AG20443 (cell line): ENCODE measurements around the gene GPNMB.

Source experiments
- DNase-seq: peaks from one replicate; pipeline ENCODE4 v3.0.0; 2012; ENCODE audit warnings: low spot score, mixed read lengths

GPNMB gene

GRCh38 chr7:23230641-23231101 lies 15.9 kb upstream of the GPNMB start:
- DNase-seq: no peak

GRCh38 chr7:23232966-23233365 lies 13.6 kb upstream of the GPNMB start:
- DNase-seq: no peak

- no peak for DNase-seq
These were observed 11.8 kb upstream of the GPNMB start for GRCh38 chr7:23234569-23235296.

- no peak for DNase-seq
These were observed 10.8 kb upstream of the GPNMB start for GRCh38 chr7:23235813-23236221.

GRCh38 chr7:23237000-23237399 lies 9.6 kb upstream of the GPNMB start:
- DNase-seq: no peak

GRCh38 chr7:23238983-23239652 lies 7.5 kb upstream of the GPNMB start:
- DNase-seq: peak; percentile 14

DNA sequence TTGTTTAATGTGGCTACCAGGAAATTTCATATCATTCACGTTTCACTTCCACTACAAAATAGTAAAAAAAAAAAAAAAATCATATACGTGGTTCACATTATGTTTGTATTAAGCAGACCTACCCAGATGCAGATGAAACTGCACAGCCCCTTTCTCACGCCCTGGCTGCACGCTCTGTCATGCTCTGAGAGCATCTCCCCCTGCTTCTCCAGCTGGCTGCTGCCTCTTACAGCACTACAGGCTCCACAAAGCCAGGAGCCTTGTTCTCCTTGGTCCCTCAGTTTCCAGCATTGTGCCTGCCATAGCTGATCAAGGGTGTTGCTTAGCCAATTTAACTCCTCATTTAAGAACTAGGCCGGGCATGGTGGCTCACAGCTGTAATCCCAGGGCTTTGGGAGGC lies 6.9 kb upstream of the GPNMB start:
- no peak for DNase-seq

GRCh38 chr7:23242321-23242720 lies 4.3 kb upstream of the GPNMB start:
- no peak for DNase-seq

GRCh38 chr7:23242935-23243334 lies 3.6 kb upstream of the GPNMB start:
- no peak for DNase-seq

DNA sequence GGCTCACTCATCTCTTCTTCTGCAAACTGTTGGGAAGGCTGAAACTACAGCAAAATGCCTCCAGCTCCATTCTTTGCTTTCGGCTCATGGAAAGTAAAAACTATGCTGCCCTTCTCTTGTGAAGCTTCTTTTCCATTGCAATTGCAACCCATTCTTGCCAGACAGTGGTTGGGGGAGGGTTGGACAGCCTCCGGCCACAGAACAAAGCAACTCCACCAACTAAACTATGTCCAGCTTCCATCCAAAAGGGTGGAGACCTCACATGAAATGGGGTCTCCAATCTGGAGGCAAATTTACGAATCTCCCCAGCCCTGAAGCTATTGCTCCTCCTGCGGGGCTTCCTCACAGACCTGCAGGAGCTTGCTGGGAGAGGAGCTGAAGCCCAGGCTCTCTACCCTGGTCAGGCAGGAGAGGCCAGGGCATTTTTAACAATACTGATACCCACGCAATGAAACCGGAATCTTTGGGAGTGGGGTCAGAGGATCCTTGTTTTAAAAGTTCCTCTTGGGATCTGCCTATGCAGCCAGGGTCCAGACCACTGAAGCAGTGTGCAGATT lies 549 bp downstream of the GPNMB start:
- peak; percentile 42 for DNase-seq

GRCh38 chr7:23247603-23248335 lies 1.2 kb downstream of the GPNMB start:
- peak; percentile 69 for DNase-seq

DNA sequence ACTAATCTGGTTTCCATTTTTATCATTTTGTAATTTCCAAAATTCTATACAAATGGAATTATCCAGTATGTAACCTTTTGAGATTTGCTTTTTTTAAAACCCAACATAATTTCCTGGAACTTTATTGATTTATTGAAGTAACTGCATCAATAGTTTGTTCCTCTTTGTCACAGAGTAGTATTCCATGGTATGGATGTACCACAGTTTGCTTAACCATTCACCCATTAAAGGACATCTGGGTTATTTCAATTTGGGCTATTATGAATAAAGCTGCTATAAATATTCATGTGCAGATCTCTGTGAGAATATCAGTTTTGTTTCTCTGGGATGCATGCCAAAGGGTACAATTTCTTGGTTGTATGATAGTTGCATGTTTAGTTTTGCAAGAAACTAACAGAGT lies 2.9 kb downstream of the GPNMB start:
- no peak for DNase-seq

DNA sequence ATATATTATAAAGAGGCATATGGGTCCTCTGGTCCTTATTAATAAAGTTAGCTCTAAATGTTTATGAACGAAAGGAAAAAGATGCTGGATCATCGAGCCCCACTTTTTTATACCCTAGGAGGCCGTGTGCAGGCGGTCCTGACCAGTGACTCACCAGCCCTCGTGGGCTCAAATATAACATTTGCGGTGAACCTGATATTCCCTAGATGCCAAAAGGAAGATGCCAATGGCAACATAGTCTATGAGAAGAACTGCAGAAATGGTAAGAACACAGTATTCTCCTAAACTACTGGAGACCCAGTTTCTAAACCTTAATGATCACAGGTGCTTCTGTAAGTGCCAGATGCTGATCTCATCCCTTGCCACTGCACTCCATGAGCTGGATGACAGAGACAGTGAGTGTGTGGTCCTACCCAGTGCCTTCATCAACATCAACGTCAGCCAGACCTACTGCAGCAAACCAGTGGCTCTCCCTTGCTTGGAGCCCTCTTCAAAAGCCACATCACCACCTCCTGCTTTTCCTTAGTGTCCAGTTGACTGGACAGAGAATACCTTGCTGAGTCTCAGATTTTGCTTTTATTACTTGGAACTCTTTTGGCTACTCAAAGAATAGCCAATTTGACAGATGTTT lies 7.6 kb downstream of the GPNMB start:
- no peak for DNase-seq

- DNase-seq: no peak
These were observed 10.2 kb downstream of the GPNMB start for GRCh38 chr7:23256731-23257130.

- no peak for DNase-seq
These were observed 13.8 kb downstream of the GPNMB start for GRCh38 chr7:23260371-23260770.

GRCh38 chr7:23261843-23262452 lies 15.4 kb downstream of the GPNMB start:
- DNase-seq: peak; percentile 90

DNA sequence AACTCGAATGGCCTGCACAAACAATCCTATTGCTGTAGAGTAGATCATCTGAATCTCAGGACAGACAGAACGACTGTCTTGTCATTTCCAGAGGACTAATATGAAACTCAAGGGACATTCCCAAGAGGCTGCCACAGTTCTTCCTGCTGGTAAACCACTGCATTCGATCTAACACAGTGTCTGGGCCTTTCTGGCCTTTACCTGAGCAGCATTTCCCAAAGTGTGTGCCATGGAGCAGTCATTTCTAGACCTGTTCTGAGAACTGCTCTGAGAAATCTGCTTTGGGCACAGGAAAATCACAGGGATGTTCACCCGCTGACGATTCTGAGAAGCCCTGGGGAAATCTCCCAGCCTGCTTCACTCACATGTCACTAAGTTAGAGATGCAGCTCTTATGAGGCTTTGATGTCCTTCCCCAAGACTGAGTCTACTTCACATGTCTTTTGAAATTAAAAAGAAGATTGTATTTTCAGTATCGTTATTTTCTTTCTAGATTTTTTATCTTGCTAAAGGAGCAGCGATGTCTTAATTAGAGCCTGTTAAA lies 18.4 kb downstream of the GPNMB start:
- DNase-seq: no peak

DNA sequence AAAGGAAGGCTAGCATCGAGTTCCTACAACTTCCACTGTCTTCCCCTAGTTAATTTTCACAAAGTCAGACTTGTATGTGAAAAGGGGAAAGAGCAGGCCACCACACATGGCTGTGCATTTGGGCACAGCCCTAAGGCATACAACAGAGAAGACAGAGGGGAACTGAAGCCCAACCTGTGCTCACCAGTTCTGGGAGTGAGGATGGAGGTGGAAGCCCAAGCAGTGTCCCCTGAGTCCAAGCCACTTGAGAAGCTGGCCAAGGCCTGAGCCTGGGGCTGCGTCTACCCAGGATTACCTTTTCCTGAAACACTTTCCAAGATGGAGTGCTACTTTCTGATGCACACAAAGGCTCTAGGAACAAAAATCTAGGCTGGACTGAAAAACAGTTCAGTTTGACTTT lies 20.3 kb downstream of the GPNMB start:
- no peak for DNase-seq

DNA sequence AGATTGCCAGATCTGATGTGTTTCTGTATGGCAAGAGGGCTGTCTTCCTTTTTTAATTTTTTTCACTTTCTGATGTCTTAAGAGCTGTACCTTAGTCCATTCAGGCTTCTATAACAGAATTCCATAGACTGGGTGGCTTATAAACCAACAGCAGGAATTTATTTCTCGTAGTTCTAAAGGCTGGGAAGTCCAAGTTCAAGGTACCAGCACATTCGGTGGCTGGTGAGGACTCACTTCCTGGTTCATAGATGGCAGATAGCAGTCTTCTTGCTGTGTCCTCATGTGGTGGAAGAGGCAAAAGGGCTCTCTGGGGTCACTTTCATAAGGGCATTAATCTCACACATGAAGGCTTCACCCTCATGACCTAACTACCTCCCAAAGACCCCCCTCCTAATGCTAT lies 20.8 kb downstream of the GPNMB start:
- no peak for DNase-seq

GRCh38 chr7:23268167-23268566 lies 21.6 kb downstream of the GPNMB start:
- no peak for DNase-seq

- no peak for DNase-seq
These were observed 22.2 kb downstream of the GPNMB start for GRCh38 chr7:23268746-23269145.

- no peak for DNase-seq
These were observed 25.7 kb downstream of the GPNMB start for GRCh38 chr7:23272275-23272674.
